SK-N-SH (cell line): Measurements from ENCODE around the gene TPO. TPM values are rescaled to one million over a fixed set of nuclear protein-coding genes. Genes with fewer than 3 reads are reported as not detected.

Source experiments
- CTCF ChIA-PET: fragments of 300-600, 350-600 bp; formaldehyde crosslinking; extraction: SDS; loops from one replicate; lab custom pipeline; 2021; lab: Yijun Ruan, JAX
- POLR2A ChIA-PET: fragments of 350-600 bp; sonication (Branson Sonifier 250); formaldehyde crosslinking; extraction: SDS; loops from one replicate; lab custom pipeline; 2020; ENCODE audit warnings: antibody characterized with exemption, inconsistent platforms; lab: Yijun Ruan, JAX
- DNase-seq: peaks from one replicate; pipeline ENCODE4 v3.0.0; 2012
- H2AFZ ChIP-seq: fragments of 200-600 bp; sonication (generic); 2 replicates; pipeline ENCODE4 v1.8.1; 2016; ENCODE audit warnings: antibody characterized with exemption, mild to moderate bottlenecking, low read depth
- H3F3A ChIP-seq: fragments of 200-600 bp; sonication (generic); replicated peaks from 2 replicates; pipeline ENCODE3; 2016; ENCODE audit warnings: antibody characterized with exemption, mild to moderate bottlenecking; ENCODE audit not compliant: insufficient read depth
- H3K27ac ChIP-seq, 2 experiments: fragments of 200-500 bp in 1 of 2; fragments of 200-600 bp in 1 of 2; sonication (Bioruptor generic) in 1 of 2; sonication (generic), shearing (Covaris generic) in 1 of 2; 2 replicates each; pipeline versions ENCODE4 v1.5.1 to v1.6.1; 2014 to 2016; ENCODE audit warnings: low read depth in 2 of 2, inconsistent platforms in 1 of 2, low read length in 1 of 2, mild to moderate bottlenecking in 1 of 2, mixed read lengths in 1 of 2
- H3K27me3 ChIP-seq: fragments of 200-600 bp; sonication (generic), shearing (Covaris generic); 2 replicates; pipeline ENCODE4 v1.6.1; 2016; ENCODE audit warnings: mixed run types; ENCODE audit not compliant: insufficient read depth
- H3K36me3 ChIP-seq, 2 experiments: fragments of 200-500 bp in 1 of 2; fragments of 200-600 bp in 1 of 2; sonication (Bioruptor generic) in 1 of 2; sonication (generic) in 1 of 2; replicated peaks in 1 of 2; 2 replicates each; pipeline versions ENCODE3 to v1.5.1; 2014 to 2016; ENCODE audit warnings: low read length in 1 of 2, mild to moderate bottlenecking in 1 of 2; ENCODE audit not compliant: insufficient read depth in 2 of 2, control insufficient read depth in 1 of 2
- H3K4me1 ChIP-seq, 2 experiments: fragments of 200-500 bp in 1 of 2; fragments of 200-600 bp in 1 of 2; sonication (Bioruptor generic) in 1 of 2; sonication (generic), shearing (Covaris generic) in 1 of 2; 2 replicates each; pipeline versions ENCODE4 v1.5.1 to v1.6.1; 2014 to 2016; ENCODE audit warnings: low read depth in 1 of 2, low read length in 1 of 2, mixed run types in 1 of 2; ENCODE audit not compliant: insufficient read depth in 2 of 2, control insufficient read depth in 1 of 2
- H3K4me2 ChIP-seq: fragments of 200-600 bp; sonication (generic), shearing (Covaris generic); 2 replicates; pipeline ENCODE4 v1.6.1; 2017; ENCODE audit warnings: mixed run types
- H3K4me3 ChIP-seq, 2 experiments: fragments of 200-500 bp in 1 of 2; fragments of 200-600 bp in 1 of 2; sonication (Bioruptor generic) in 1 of 2; sonication (generic), shearing (Covaris generic) in 1 of 2; 2 replicates each; pipeline versions ENCODE4 v1.5.1 to v1.8.1; 2014 to 2016; ENCODE audit warnings: low read depth in 2 of 2, inconsistent platforms in 1 of 2, low read length in 1 of 2, mild to moderate bottlenecking in 1 of 2, mixed read lengths in 1 of 2, moderate library complexity in 1 of 2
- H3K79me2 ChIP-seq: fragments of 200-600 bp; sonication (generic); 2 replicates; pipeline ENCODE4 v1.8.1; 2017; ENCODE audit warnings: mild to moderate bottlenecking; ENCODE audit not compliant: insufficient read depth
- H3K9ac ChIP-seq: fragments of 200-600 bp; sonication (generic); 2 replicates; pipeline ENCODE4 v1.6.1; 2017; ENCODE audit warnings: mixed run types
- H3K9me2 ChIP-seq: fragments of 200-600 bp; sonication (generic); 2 replicates; pipeline ENCODE4 v1.6.1; 2017; ENCODE audit warnings: mixed run types
- H3K9me3 ChIP-seq: fragments of 200-600 bp; sonication (generic); 2 replicates; pipeline ENCODE4 v1.6.1; 2017; ENCODE audit warnings: mixed run types, mild to moderate bottlenecking, moderate library complexity
- H4K20me1 ChIP-seq: fragments of 200-600 bp; sonication (generic); 2 replicates; pipeline ENCODE4 v1.6.1; 2017; ENCODE audit warnings: mild to moderate bottlenecking, mixed run types; ENCODE audit not compliant: insufficient read depth
- CHD2 ChIP-seq: fragments of 150-350 bp; IDR thresholded peaks from 2 replicates; pipeline ENCODE4 v1.6.1; 2018; ENCODE audit warnings: low read length; ENCODE audit not compliant: partially characterized antibody
- CTCF ChIP-seq: fragments of 200-600 bp; sonication (generic); IDR thresholded peaks from 2 replicates; pipeline ENCODE4 v1.6.1; 2017; ENCODE audit warnings: antibody characterized with exemption, mild to moderate bottlenecking, moderate library complexity
- ELF1 ChIP-seq: IDR thresholded peaks from 2 replicates; pipeline ENCODE4 v1.4.0; 2012
- EP300 ChIP-seq, 2 experiments: IDR thresholded peaks; 2 replicates each; pipeline versions ENCODE4 v1.4.0 to v1.6.1; 2012; ENCODE audit warnings: borderline replicate concordance in 1 of 2, low read depth in 1 of 2, low read length in 1 of 2
- GATA2 ChIP-seq: sonication (generic); formaldehyde crosslinking; IDR thresholded peaks from 2 replicates; pipeline ENCODE4 v1.5.0; 2020; ENCODE audit warnings: mild to moderate bottlenecking, missing genetic modification reagents
- JUND ChIP-seq: IDR thresholded peaks from 2 replicates; pipeline ENCODE4 v1.4.0; 2012
- POLR2AphosphoS5 ChIP-seq: IDR thresholded peaks from 2 replicates; pipeline ENCODE4 v1.6.1; 2012; ENCODE audit warnings: low read depth, low read length
- RAD21 ChIP-seq: IDR thresholded peaks from 2 replicates; pipeline ENCODE4 v1.6.1; 2012; ENCODE audit warnings: mild to moderate bottlenecking, low read length
- REST ChIP-seq: IDR thresholded peaks from 2 replicates; pipeline ENCODE4 v1.6.1; 2012; ENCODE audit warnings: mild to moderate bottlenecking, low read depth, low read length, moderate library complexity
- RFX5 ChIP-seq: IDR thresholded peaks from 2 replicates; pipeline ENCODE4 v1.6.1; 2012; ENCODE audit warnings: mild to moderate bottlenecking, improper control_type of control experiment, low read length
- SIN3A ChIP-seq: IDR thresholded peaks from 2 replicates; pipeline ENCODE4 v1.6.1; 2012; ENCODE audit warnings: low read depth, mild to moderate bottlenecking, low read length, moderate library complexity, borderline replicate concordance
- SMC3 ChIP-seq: IDR thresholded peaks from 2 replicates; pipeline ENCODE4 v1.6.1; 2012; ENCODE audit warnings: low read depth, low read length, improper control_type of control experiment
- WGBS: methylation state at CpG from one replicate; pipeline ENCODE4 v1.1.6; 2017; ENCODE audit warnings: low lambda C conversion rate; 5-methylcytosine and 5-hydroxymethylcytosine counted together
- polyA plus RNA-seq, 3 experiments: library from polyadenylated mRNA; depleted of rRNA; stranded (reverse); fragments of >200 nt; gene quantifications; 2 replicates each; pipeline ENCODE4 v1.2.3, GENCODE V29; 2012
- TF ChIP-seq, protein P1 (sequence below): fragments of 150-350 bp; IDR thresholded peaks from 2 replicates; pipeline ENCODE4 v1.6.1; 2016; ENCODE audit warnings: mild to moderate bottlenecking, low read depth, low read length
- TF ChIP-seq, protein P2 (sequence below): IDR thresholded peaks from 2 replicates; pipeline ENCODE4 v1.4.0; 2012; ENCODE audit warnings: low read depth, borderline replicate concordance

Gene TPO
- polyA plus RNA-seq, 1 of the 3 experiments (the other 2 are of a cell fraction): not detected

- no peaks in the 10 kb centered on the region for H3K36me3 ChIP-seq
- H4K20me1 ChIP-seq: no peaks in the 10 kb centered on the region
- H3K4me2 ChIP-seq: no peak overlapping the region
- H2AFZ ChIP-seq: no peak overlapping the region
- 76% methylated on average over 7 of the region's 7 CpGs for whole genome bisulfite sequencing
- no peaks in the 10 kb centered on the region for H3K9me2 ChIP-seq
- H3K9ac ChIP-seq: no peak overlapping the region
- CTCF ChIA-PET: interaction anchor here (0.6 to 7.6 kb wide), 17 partner anchors 11 to 874 kb away, joined by 3 to 122 read pairs (median 6); partner anchors contain the start of gene SNTG2
- H3K79me2 ChIP-seq: no peaks in the 10 kb centered on the region
- no peak overlapping the region for H3K27ac ChIP-seq
- H3K27me3 ChIP-seq: no peaks in the 10 kb centered on the region
- DNase-seq: no peak
- TF ChIP-seq, protein P1, sequence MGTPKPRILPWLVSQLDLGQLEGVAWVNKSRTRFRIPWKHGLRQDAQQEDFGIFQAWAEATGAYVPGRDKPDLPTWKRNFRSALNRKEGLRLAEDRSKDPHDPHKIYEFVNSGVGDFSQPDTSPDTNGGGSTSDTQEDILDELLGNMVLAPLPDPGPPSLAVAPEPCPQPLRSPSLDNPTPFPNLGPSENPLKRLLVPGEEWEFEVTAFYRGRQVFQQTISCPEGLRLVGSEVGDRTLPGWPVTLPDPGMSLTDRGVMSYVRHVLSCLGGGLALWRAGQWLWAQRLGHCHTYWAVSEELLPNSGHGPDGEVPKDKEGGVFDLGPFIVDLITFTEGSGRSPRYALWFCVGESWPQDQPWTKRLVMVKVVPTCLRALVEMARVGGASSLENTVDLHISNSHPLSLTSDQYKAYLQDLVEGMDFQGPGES: no peak
- TF ChIP-seq POLR2AphosphoS5 (no peak), CHD2 (no peak), SMC3 (no peak), EP300 (IDR thresholded peaks at IDR 0.05; ENCODE audit: borderline replicate concordance in 1 of 2, low read depth in 1 of 2, low read length in 1 of 2) (no peak), RAD21 (no peak), CTCF (no peak), ELF1 (no peak), RFX5 (no peak), GATA2 (CRISPR knock-in tag) (no peak), REST (no peak), SIN3A (no peak), JUND (no peak)
- TF ChIP-seq, protein P2, sequence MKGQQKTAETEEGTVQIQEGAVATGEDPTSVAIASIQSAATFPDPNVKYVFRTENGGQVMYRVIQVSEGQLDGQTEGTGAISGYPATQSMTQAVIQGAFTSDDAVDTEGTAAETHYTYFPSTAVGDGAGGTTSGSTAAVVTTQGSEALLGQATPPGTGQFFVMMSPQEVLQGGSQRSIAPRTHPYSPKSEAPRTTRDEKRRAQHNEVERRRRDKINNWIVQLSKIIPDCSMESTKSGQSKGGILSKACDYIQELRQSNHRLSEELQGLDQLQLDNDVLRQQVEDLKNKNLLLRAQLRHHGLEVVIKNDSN: no peak
- H3K4me1 ChIP-seq: peaks cover 7 to 12% of the 10 kb centered on the region in 2 experiments; a peak in 1 of 4 replicates
- H3F3A ChIP-seq: no peaks in the 10 kb centered on the region
- no peak overlapping the region for H3K4me3 ChIP-seq
- no peaks in the 10 kb centered on the region for H3K9me3 ChIP-seq
- POLR2A ChIA-PET: no interaction called here
These were observed 139.3 kb downstream of the TPO start for GRCh38 chr2:1552611-1553010.
